ENCODE data around the gene ETFA.
"Not testable (repeated sequence)": the region's sequence is repeated elsewhere in the genome, so short reads cannot be mapped to it uniquely, and the experiment has no call there.

Gene ETFA

GRCh38 chr15:76310475-76311099 lies 682 bp downstream of the ETFA start:
- peak overlapping the region; percentile 81 for H3K4me3 ChIP-seq (ENCODE audit: low read depth, low read length)
- no peak for DNase-seq (ENCODE audit: low read depth)
- TF ChIP-seq CTCF (IDR thresholded peaks at IDR 0.05; ENCODE audit: control insufficient read depth, extremely low read depth, insufficient read depth), result no peak

GRCh38 chr15:76309601-76310330 lies 1.5 kb downstream of the ETFA start:
- peak overlapping the region; percentile 81 for H3K4me3 ChIP-seq (ENCODE audit: low read depth, low read length)
- TF ChIP-seq CTCF (IDR thresholded peaks at IDR 0.05; ENCODE audit: control insufficient read depth, extremely low read depth, insufficient read depth), result no peak
- no peak for DNase-seq (ENCODE audit: low read depth)

GRCh38 chr15:76303909-76304308 lies 7.4 kb downstream of the ETFA start:
- DNase-seq (ENCODE audit: low read depth), result no peak
- no peak overlapping the region for H3K4me3 ChIP-seq (ENCODE audit: low read depth, low read length)
- no peak for TF ChIP-seq CTCF (IDR thresholded peaks at IDR 0.05; ENCODE audit: control insufficient read depth, extremely low read depth, insufficient read depth)

- no peak overlapping the region for H3K4me3 ChIP-seq (ENCODE audit: low read depth, low read length)
- TF ChIP-seq CTCF (IDR thresholded peaks at IDR 0.05; ENCODE audit: control insufficient read depth, extremely low read depth, insufficient read depth), result no peak
- no peak for DNase-seq (ENCODE audit: low read depth)
These were observed 11.5 kb downstream of the ETFA start for GRCh38 chr15:76299786-76300185.

- no peak overlapping the region for H3K4me3 ChIP-seq (ENCODE audit: low read depth, low read length)
- no peak for TF ChIP-seq CTCF (IDR thresholded peaks at IDR 0.05; ENCODE audit: control insufficient read depth, extremely low read depth, insufficient read depth)
- no peak for DNase-seq (ENCODE audit: low read depth)
These were observed 12.3 kb downstream of the ETFA start for GRCh38 chr15:76298986-76299385.

GRCh38 chr15:76297951-76298350 lies 13.3 kb downstream of the ETFA start:
- not testable (repeated sequence) for H3K4me3 ChIP-seq (ENCODE audit: low read depth, low read length); DNase-seq (ENCODE audit: low read depth)

- no peak for DNase-seq (ENCODE audit: low read depth)
These were observed 14.4 kb downstream of the ETFA start for GRCh38 chr15:76296849-76297248.

GRCh38 chr15:76294463-76294862 lies 16.8 kb downstream of the ETFA start:
- not testable (repeated sequence) for H3K4me3 ChIP-seq (ENCODE audit: low read depth, low read length); DNase-seq (ENCODE audit: low read depth)

More at GRCh38 chr15:76296849-76297248, 14.4 kb downstream of the ETFA start:
- no peak overlapping the region for H3K4me3 ChIP-seq (ENCODE audit: low read depth, low read length)
- no peak for TF ChIP-seq CTCF (IDR thresholded peaks at IDR 0.05; ENCODE audit: control insufficient read depth, extremely low read depth, insufficient read depth)
